ENCODE measurements around the gene HES4. TPM values are rescaled to one million over a fixed set of nuclear protein-coding genes. Genes with fewer than 3 reads are reported as not detected.

The HES4 gene, protein sequence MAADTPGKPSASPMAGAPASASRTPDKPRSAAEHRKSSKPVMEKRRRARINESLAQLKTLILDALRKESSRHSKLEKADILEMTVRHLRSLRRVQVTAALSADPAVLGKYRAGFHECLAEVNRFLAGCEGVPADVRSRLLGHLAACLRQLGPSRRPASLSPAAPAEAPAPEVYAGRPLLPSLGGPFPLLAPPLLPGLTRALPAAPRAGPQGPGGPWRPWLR
- total RNA-seq, result 0.85 and 8.0 TPM in 2 replicates

DNA sequence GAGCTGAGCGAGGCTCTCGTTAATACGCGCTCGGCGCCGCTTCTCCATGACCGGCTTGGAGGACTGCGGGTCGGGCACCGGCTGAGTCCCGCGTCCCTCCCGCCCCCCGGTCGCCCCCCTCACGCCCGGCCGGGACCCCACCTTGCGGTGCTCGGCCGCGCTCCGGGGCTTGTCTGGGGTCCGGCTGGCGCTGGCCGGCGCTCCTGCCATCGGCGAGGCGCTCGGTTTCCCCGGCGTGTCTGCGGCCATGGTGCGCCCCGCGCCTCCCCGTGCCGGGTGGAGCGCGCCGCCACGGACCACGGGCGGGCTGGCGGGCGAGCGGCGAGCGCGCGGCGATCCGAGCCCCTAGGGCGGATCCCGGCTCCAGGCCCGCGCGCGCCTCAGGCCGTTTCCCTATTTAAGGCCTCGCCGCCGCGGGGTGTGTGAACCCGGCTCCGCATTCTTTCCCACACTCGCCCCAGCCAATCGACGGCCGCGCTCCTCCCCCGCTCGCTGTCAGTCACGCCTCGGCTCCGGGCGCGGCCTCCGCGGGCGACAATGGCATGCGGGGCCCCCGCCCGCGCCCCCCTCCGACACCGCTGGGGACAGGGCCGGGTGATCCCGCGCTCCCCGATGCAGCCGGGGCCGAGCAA is at the start of gene HES4:
Gene HES4 (minus strand): TSS at position 373 of the 632 bp plus-strand sequence. CDS start 124 bp downstream, at position 249.

DNA sequence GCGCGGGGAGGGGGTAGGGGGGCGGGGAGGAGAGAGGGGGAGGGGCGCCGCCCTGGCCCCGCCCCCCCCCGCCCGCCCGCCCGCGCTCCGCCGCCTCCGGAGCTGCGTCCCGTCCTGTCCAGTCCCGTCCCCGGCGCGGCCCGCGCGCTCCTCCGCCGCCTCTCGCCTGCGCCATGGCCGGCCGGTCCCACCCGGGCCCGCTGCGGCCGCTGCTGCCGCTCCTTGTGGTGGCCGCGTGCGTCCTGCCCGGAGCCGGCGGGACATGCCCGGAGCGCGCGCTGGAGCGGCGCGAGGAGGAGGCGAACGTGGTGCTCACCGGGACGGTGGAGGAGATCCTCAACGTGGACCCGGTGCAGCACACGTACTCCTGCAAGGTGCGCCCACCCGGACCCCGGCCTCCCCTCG is 20.1 kb upstream of the HES4 start, which contains the start of gene AGRN:
Gene AGRN (plus strand): TSS at position 121 of the 405 bp plus-strand sequence. CDS start 53 bp downstream, at position 174.

DNA sequence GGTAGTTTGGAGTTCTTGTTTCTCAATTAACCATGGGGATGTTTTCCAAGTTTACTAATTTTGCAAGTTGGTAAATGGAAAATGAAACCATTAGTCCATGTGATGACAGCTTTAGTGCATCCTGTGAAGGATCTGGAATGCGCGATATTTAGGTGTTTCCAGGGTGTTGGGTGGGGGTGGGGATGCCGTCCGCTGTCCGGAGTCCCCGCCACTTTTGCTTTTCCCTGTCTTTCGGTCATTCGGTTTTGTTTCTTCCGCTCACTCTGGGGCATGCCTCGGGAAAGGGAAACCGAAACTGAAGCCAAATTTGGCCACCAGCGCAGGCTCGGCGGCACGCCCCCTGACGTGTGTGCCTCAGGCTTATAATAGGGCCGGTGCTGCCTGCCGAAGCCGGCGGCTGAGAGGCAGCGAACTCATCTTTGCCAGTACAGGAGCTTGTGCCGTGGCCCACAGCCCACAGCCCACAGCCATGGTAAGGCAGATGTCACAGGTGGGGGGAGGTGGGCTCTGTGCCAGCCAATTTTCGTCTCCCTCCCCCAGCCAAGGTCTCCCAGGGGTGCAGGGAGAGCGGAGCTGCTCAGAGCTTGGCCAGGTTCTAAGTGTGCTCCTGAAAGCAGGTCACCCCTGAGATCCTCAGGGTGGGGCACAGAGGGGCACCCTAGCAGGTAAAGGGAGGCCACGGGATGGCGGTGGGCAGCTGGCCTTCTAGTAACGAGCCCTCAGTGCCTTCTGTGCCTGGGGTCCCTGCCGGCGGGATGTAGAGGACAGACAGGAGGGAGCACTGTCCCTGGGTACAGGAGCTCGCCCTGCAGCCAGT is 13.4 kb upstream of the HES4 start, which contains the start of gene ISG15:
Gene ISG15 (plus strand): TSS at position 393 of the 817 bp plus-strand sequence. CDS start 77 bp downstream, at position 470.

DNA sequence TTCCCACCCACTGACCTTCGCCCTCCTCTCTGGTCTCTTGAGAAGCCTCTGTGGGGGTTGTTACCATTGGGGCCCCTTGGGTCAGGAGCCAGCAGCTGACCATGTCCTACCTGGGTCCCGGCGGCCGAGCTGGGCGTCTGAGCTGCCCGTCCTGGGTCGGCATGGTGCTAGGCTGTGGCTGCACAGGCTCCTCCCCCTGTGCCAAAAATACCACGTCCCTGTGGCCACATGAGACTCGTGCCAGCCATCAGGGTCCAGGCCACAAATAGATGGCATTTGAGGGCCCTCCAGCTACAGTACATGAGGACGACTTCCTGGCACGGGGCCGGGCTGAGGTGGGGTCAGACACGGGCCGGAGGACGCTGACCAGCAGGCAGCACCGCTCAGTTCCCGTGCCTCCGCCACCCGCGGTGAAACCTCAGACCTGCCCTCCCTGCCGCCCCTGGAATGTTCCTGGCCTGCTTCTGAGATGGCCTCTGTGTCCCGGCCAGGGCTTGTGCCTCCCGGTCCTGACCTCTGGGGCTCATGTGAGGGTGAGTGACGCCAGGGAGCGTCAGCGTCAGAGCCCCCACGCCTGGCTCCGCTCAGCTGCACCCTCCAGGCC is 17.8 kb downstream of the HES4 start, which contains the start of gene PERM1:
Gene PERM1 (minus strand): TSS at position 139 of the 604 bp plus-strand sequence. CDS start 1,064 bp downstream, outside the sequence.

DNA sequence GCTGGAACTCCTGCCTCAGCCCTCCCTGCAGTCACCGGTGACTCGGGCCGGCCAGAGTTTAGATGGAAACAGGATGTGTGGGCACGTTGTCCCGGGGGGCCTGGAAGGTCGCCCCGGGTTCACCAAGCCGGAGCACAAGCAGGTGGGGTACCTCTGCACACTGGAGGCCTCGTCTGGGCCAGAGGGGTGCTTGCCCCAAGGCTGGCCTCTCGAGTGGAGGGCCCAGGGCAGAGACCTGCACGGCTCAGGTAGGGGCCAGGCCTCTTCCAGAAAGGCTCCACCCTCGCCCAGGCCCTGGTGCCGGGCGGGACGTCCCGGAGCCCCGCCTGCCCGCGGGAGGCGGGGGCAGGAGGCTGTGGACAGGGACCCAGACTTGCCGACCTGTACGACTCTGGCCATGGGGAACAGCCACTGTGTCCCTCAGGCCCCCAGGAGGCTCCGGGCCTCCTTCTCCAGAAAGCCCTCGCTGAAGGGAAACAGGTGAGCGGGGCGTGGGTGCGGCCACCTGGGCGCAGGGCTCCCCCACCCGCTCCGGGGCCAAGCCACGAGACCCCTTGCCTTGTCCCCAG is 33.7 kb downstream of the HES4 start, which contains the start of gene PLEKHN1:
Gene PLEKHN1 (plus strand): TSS at position 348 of the 569 bp plus-strand sequence. CDS start 50 bp downstream, at position 398.

DNA sequence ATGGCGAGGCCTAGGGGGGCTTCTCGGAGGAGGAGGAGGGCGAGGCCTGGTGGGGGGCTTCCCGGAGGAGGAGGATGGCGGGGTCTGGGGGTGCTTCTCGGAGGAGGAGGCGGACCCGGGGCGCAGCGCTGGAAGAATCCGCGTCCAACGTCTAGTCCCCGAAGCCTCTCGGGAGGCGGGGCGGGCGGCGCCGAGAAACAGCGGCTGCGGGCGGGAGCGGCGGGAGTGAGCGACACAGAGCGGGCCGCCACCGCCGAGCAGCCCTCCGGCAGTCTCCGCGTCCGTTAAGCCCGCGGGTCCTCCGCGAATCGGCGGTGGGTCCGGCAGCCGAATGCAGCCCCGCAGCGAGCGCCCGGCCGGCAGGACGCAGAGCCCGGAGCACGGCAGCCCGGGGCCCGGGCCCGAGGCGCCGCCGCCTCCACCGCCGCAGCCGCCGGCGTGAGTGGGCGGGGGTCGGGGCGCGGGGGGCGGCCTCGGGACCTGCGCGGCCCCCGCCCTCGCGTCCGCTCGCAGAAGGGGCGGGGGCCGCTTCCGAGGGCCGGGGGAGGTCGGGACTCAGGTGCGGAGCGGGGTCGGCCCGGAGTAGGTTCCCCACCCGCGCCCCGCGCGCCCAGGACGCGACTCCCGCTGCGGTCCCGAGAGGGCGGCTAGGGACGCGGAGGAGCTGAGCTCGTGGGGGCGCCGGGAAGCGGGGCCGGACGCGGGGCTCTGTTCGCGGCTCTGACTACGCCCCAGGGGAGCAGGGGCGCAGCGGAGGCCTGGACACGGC is 39.4 kb downstream of the HES4 start, which contains the start of gene KLHL17:
Gene KLHL17 (plus strand): TSS at position 222 of the 769 bp plus-strand sequence. CDS start 110 bp downstream, at position 332.

DNA sequence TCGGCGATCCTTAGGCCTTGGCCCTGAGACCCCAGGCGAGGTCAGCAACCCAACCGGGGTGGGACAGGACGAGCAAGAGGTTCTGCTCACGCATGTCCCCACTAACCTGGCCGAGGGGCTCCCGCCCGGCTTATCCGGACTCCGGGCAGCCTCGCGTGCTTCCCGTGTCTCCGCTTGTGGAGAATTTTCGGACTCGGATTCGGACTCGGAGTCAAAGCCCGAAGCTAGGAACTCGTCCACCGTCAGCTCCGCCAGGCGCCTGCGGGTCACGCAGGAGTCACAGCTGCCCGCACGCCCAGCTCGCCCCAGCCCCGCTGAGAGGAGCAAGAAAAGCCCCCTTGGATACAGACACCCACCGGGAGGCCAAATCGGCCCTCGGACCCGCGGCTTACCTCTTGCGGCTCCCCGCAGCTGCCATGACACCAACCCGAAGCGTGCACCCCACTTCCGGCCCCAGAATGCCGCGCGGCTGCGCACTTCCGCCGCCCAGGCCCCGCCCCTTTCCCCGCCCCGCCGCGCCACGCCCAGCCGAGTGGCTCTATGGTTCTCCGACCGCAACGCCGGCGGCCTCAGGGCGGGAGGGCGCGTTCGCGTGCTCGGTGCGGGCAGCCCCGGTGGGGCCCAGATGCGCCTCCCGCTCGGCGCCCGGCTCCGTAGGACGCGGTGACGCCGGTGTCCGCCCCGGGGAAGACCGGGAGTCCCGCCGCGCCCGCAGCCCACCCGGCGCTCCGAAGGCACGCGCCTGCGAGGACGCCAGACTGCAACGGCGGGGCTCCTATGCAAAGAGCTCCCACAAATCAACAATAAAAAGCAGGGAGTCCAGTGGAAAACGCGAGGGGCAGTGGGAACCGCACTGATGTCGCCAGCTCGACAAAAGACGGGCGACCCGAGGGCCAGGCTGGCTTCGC is 40.8 kb downstream of the HES4 start, which contains the start of gene NOC2L:
Gene NOC2L (minus strand): TSS at position 434 of the 908 bp plus-strand sequence. CDS start 16 bp downstream, at position 418.

Other genes starting within 250 kb of the HES4 start
- gene SAMD11, start 76.2 kb downstream of the HES4 start, total RNA-seq, result 34.2 and 36.6 TPM in 2 replicates
- gene NOC2L, start 40.8 kb downstream of the HES4 start, total RNA-seq, result 87.5 and 89.9 TPM in 2 replicates
- gene KLHL17, start 39.5 kb downstream of the HES4 start, total RNA-seq, result 6.8 and 6.9 TPM in 2 replicates
- gene PLEKHN1, start 33.6 kb downstream of the HES4 start, total RNA-seq, result 0.18 and 0.28 TPM in 2 replicates
- 0.43 and 2.1 TPM in 2 replicates for gene PERM1, start 18.0 kb downstream of the HES4 start, total RNA-seq
- 103 and 131 TPM in 2 replicates for gene ISG15, start 13.4 kb upstream of the HES4 start, total RNA-seq
- gene AGRN, start 20.0 kb upstream of the HES4 start, total RNA-seq, result 30.9 and 42.0 TPM in 2 replicates
- gene RNF223, start 74.2 kb upstream of the HES4 start, total RNA-seq, result not detected in 2 replicates
- 3.8 and 4.0 TPM in 2 replicates for gene C1orf159, start 116.0 kb upstream of the HES4 start, total RNA-seq
- not detected in 2 replicates for gene TTLL10, start 173.8 kb upstream of the HES4 start, total RNA-seq
- 0.55 TPM in 1 of 2 replicates, not detected in the other for gene TNFRSF18, start 206.5 kb upstream of the HES4 start, total RNA-seq
- gene TNFRSF4, start 214.1 kb upstream of the HES4 start, total RNA-seq, result 0.14 and 0.18 TPM in 2 replicates
- 117 and 125 TPM in 2 replicates for gene SDF4, start 231.9 kb upstream of the HES4 start, total RNA-seq
- gene B3GALT6, start 232.1 kb upstream of the HES4 start, total RNA-seq, result 16.2 and 21.7 TPM in 2 replicates
- 0.83 and 1.3 TPM in 2 replicates for gene C1QTNF12, start 246.6 kb upstream of the HES4 start, total RNA-seq